T47D (cell line): ENCODE measurements around the gene INS.

Experiments used
- DNase-seq, 2 experiments: peaks; one replicate each; pipeline versions ENCODE4 v3.0.0 to v3.0.0-alpha.2; 2011 to 2012; ENCODE audit warnings: low read depth in 1 of 2, low spot score in 1 of 2
- JUND ChIP-seq: IDR thresholded peaks from 2 replicates; pipeline ENCODE4 v1.6.1; 2012; ENCODE audit warnings: low read depth
- in situ Hi-C: cut with HindIII; loops from 2 replicates; pipeline ENCODE4 v1.10.0; 2016; ENCODE audit warnings: low sequenced_read_pairs, low pct_unique_long_range_greater_than_20kb

Gene INS

DNA sequence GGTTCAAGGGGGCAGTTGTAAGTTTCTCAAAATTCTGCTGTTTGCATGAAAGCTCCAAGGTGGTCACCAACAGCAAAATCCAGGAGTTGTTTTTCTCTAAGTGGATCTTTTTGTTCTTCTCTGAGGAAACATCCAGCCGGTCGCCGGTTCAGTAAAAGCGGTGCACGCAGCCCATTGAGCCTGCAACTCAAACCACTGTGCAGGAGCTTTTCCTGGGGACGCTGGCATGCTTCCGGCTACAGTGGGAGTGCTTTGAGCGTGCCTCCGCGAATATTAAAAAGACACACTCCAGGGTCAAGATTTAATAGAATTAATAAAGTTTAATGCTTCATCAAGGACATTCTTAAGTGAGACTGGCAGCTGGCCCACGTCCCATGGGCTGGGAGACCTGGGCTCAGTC, 47.2 kb downstream of the INS start:
- no peak for DNase-seq
- no peak for TF ChIP-seq JUND
- in situ Hi-C loops = no loop called here

- no peak for DNase-seq
- in situ Hi-C loops = no loop called here
- TF ChIP-seq JUND = no peak
These were observed 50.5 kb downstream of the INS start for GRCh38 chr11:2110521-2110920.
